ENCODE measurements around the gene DDX41.
"Not testable (repeated sequence)": the region's sequence is repeated elsewhere in the genome, so short reads cannot be mapped to it uniquely, and the experiment has no call there.

DDX41 gene

GRCh38 chr5:177537389-177538361, 20.9 kb upstream of the DDX41 start:
- DNase-seq = no peak

DNA sequence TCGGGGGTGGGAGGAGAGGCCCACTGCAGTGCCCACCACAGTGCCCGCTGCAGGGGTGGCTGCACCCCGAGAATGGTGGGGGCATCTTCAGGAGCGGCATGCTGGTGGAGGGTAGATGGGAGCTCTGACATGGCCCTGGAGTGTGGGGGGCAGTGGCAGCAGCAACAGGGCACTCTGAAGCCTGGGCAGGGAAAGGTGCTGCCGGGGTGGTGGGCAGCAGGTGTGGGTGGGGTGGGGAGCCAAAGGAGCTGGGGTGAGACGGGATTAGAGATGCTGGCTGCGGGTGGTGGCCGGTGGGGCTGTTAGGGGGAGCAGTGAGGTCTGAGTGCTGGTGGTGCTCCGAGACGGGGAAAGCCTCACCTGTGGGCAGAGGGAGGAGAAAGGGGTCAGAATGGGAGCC, 19.6 kb upstream of the DDX41 start:
- DNase-seq = no peak

GRCh38 chr5:177535125-177535524, 18.4 kb upstream of the DDX41 start:
- no peak for DNase-seq

DNA sequence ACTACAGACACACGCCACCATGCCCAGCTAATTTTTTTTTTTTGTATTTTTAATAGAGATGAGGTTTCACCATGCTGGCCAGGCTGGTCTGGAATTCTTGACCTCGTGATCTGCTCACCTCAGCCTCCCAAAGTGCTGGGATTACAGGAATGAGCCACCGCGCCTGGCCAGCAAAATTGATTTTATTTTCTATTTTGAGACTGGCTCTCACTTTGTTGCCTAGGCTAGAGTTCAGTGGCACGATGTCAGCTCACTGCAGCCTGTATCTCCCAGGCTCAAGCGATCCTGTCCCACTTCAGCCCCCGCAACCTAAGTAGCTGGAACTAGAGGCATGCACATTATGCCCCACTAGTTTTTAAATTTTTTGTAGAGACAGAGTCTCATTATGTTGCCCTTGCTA, 17.7 kb upstream of the DDX41 start:
- not testable (repeated sequence) for DNase-seq

- DNase-seq = no peak
Observed at GRCh38 chr5:177531209-177531940, 14.6 kb upstream of the DDX41 start.

DNA sequence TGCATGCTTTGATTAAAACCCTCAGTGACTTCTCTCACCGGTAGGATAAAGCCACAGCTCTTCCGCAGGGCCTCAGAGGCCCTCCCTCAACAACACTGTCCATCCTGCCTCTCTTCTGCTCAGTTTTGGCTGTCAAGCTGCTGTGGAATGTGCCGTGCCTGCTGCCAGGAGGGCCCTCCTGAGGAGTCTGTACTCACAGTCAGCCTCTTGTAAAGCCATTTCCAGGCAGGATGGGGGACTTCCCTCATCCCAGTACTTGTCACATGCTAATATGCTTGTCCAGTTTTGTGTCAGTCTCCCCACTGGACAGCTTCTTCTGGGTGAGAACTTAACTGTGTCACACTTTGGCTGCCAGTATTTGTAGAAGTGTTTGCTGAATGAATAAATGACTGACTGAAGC, 13.9 kb upstream of the DDX41 start:
- DNase-seq = no peak

DNA sequence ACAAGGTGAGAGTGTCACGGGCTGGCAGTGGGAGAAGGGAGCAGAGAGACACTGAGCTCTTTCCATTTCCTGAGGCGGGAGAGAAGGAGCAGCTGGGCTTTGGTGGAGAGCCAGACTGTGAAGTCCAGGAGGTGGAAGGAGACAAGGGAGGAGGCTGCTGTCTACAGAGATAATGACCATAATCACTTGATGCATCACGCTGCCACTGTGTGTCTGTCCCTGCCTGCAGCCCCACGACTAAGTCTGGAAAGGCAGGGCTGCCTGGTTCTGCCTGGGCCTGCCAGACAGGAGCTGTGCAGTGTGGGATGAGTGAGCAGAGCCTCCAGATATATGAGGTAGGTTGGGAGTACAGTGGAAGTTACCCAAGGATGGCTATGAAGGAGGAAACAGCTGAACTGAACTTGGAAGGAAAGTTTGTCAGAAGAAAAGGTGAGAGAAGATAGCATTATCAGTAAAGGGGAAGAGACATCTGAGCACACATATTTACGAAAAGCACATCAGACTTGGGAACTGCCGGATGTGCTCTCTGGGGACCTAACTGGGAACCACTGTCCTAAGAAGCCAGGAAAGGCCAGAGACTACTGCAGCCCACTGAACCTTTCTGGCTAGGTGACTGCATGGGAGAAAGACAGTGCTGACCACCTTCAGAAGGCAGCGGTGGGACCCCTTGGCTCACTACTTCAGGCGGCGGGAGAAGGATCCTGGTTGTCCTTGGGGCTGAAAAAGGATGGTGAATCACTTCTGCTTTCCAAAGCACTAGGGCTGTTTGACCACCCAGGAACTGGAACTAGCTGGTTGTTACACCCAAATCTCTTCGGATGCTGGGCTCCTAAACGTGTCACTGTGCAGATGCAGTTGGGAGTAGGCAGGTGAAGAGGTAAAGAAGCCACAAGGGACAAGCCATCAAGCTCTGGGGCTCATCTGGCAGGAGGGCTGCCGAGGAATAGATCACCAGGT, 12.8 kb upstream of the DDX41 start:
- no peak for DNase-seq

DNA sequence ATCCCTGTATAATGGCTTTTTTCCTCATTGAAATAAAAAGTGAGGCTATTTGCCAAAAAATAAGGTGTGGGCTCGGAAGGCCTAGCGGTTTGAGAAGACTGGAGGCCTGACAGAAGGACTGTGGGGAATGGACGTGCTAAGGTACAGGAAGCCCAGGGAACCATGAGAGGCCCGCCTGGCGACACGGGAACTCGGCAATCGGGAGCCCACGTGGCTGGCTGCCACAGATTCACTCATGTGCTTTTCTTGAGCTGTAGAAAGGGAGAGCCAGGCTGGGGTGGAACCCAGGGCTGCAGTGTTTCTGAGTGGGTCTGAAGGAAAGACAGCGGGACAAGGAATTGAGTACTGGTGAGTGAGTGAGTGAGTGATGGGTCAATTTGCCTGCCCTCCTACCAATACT, 11.9 kb upstream of the DDX41 start:
- DNase-seq = no peak

DNA sequence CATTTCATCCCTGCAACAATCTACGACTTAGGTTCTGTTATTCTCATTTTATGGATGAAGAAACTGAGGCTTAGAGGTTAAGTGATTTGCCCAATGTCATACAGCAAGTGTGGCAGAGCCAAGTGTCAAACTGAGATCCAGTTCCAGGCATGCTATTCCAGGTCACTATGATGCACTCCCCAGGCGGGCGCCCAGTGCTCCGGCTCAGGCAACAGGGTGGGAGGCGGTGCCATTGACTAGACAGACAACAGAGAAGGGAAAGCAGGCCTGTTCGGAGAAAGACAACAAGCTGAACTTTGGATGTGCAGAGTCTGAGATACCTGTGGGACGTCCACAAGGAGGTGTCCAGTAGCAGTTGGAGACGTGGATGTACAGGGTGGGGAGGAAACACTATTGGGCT, 10.8 kb upstream of the DDX41 start:
- DNase-seq = no peak

- no peak for DNase-seq
Observed at GRCh38 chr5:177526791-177527190, 10.0 kb upstream of the DDX41 start.

GRCh38 chr5:177526191-177526590, 9.4 kb upstream of the DDX41 start:
- DNase-seq = no peak

- no peak for DNase-seq
Observed at GRCh38 chr5:177524941-177525655, 8.3 kb upstream of the DDX41 start.

- DNase-seq = no peak
Observed at GRCh38 chr5:177524539-177524900, 7.8 kb upstream of the DDX41 start.

DNA sequence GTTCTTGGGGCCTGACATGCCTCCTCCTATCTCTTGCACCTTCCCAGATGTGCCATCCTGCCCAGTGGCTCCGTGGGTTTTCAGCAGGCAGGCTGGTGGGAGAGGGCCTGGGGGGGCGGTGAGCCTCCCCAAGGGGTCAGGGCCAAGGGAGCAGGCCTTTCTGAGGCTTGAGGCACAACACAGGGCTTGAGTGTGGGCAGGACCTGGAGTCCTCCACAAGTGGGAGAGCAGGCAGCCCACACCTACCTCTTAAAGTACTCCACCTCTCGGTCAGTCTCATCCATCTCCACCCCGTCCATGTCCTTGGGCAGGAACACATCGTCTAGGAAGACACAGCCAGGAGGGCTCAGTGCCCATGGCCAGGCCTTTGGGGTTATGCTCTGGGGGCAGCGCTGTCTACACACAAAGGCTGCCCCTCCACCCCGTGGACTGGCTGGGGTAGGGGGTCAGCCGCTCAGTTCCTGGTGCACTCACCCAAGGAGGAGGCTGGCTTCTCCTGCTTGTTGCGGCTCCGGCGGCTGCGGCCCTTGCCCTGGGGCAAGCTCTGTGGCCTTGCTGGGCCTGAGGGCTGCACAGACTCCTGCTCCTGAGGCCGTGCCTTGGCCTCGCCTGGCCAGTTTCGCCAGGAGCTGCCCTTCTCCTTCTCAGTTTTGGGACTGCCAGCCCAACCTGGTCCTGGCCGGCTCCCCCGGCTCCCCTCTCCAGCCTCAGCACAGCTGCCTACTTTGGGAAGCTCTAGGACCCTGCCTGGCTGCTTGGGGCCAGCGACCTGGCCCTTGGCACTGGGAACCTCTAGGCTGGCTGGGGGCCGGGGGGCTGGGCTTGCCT, 7.2 kb upstream of the DDX41 start:
- DNase-seq = no peak

DNA sequence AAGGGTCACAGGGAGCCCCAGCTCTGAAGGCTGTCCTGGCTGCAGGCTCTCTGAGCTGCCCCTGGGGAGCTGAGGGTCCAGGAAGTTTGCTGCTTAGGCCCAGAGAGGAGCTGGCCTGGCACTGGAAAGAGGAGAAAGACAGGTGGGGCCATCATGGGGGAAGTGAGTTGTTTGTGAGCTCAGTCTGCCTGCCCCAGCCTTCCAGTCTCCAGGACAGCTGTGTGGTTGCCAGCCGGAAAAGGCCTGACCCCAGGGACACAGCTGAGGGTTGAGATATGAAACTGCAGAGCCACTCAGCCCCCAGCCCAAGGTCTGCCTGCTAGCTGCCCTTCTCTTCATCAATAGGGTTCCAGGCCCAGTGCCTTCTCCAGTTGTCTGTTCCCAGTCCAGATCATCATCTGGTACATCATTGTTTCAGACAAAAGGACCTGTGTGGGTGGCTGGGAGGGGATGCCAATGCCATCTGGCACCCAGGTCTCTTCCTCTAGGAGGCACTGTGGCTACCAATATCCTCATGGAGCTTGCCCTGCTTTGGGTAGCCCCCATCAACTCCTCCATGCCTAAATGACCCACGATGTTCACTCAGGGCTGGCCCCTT, 4.3 kb upstream of the DDX41 start:
- DNase-seq = no peak

GRCh38 chr5:177520271-177520670, 3.5 kb upstream of the DDX41 start:
- DNase-seq = no peak

DNA sequence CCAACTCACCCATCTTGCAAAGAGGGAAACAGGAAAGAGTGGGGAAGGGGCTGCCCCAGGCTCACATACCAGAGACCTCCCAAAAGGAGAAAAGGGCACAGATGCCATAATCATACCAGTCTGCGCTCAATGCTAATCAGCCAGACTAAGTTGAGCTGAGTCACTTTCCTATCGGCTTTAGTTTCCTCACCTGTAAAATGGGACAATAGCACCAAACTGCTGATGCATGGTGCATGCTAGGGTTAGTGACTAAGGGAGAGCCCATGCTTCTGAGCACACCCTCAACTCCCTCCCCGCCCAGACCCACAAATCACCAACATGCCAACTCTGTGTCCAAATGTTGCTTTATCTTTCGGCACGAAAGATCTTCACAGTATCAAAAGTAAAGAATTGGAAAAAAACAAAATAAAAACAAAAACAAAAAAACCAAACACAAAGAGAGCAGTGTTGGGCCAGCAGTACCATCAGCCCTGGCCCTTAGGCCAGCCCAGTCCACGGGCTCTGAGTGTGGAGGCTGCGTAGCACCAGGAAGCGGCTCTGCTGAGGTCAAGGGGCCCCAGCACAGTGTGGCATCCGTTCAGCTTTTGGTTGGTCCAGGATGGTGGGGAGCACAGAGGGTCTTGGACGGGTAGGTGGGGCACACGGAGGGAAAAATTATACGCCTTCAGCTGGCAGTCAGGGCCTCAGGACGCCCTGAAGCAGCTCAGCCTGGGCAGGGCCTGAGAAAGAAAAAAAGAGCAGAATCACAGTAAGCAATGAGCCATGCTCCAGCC, 2.9 kb upstream of the DDX41 start:
- DNase-seq = no peak

DNA sequence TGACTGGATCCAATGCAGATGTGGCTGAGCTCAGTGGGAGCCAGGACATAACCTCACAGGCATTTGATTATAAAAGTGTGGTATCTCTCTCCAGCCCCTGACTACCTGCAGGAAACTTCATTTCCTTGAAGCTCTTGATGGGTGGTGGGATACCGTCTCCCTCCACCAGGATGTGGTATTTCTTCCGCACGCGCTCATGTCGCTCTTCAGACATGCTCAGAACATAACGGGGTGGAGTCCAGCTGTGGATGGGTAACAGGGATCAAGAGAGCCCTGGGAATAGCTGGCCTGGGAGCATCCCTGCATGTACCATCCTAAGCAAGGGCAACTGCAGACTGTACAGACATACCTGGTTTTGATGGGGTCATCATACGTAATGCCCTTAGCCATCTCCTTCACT, 1.2 kb downstream of the DDX41 start:
- DNase-seq = no peak

DNA sequence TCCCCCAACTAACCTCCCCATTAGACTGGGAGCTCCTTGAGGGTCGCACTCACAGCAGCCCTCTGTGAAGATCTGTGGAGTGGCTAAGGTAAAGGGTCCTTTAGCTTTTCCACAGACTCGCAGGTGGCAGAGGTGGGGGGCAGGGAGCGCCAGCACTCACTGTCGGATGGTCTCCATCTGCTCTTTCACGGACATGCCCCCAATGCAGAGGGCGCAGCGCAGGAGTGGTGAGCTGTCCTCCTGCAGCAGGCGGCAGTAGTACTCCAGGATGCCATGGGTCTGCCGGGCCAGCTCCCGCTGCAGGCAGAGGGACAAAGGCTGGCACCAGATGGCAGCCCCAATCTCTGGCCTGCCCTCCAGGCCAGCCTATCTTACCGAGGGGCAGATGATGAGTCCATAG, 2.2 kb downstream of the DDX41 start:
- DNase-seq = no peak

- DNase-seq = no peak
Observed at GRCh38 chr5:177513500-177513899, 3.3 kb downstream of the DDX41 start.
